HG03432 (cell line): Measurements from ENCODE around the gene TGFBR1.

ENCODE experiments used
- ATAC-seq: cut with Tn5 transposase; IDR thresholded peaks from one replicate; pipeline ENCODE4 v1.9.1; 2021; ENCODE audit warnings: mild to moderate bottlenecking, moderate library complexity; ENCODE audit not compliant: unreplicated experiment

The TGFBR1 gene

DNA sequence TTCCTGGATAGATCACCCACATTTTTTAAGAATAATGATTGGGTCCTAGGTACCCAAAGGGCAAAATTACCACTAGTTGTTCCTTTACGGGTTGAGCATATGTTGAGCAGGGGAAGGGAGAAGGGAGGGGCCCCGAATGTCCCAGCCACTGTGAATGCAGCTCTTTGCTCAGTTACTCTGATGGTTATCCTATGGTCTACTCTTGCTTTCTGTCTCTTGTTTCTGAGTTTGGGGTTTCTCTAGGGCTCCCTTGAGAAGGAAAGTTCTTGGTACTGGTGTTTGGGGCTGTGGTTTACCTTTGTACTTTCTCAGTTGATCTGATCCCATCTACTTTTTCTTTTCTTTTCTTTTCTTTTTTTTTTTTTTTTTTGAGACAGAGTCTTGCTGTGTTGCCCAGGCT lies 61.2 kb downstream of the TGFBR1 start:
- ATAC-seq, result no peak

DNA sequence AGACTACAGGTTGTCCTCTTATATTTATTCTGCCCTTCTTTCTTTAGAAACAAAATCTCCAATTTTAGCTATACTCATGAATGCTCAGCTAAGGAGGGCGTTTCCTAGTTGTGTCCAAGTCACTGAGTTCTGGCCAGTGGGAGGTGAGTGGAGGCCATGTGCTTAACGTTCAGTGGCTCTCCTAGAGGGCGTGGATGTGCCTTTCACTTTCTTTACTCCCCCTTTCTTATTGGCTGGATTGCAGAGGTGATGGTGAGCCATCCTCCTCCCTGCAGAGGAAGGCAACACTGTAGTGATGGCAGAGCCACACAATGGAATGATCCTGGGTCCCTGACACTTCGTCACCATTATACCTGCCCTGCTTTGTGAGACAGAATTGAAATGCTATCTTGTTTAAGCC lies 62.2 kb downstream of the TGFBR1 start:
- ATAC-seq, result no peak

DNA sequence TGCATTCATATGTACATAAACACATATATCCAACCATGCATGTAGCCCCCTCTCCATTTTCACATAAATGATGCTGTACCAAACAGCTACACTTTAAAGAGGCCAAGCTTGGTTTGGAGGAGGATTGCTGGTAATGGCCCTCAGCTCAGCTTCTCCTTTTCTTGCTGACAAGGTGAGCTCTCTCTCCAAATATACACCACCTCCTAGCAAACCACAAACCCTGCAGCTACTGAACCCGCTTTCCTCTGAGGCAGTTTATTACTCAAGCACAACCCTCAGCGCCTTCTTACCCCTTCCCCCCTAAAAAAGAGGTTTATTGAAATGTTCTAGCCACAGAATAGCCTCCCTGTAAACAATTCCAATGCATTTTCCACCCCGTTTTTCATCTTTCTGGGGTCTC lies 62.8 kb downstream of the TGFBR1 start:
- ATAC-seq, result peak; percentile 33

- ATAC-seq, result no peak
These were observed 64.2 kb downstream of the TGFBR1 start for GRCh38 chr9:99169086-99169485.

GRCh38 chr9:99169982-99170761 lies 65.3 kb downstream of the TGFBR1 start:
- no peak for ATAC-seq

DNA sequence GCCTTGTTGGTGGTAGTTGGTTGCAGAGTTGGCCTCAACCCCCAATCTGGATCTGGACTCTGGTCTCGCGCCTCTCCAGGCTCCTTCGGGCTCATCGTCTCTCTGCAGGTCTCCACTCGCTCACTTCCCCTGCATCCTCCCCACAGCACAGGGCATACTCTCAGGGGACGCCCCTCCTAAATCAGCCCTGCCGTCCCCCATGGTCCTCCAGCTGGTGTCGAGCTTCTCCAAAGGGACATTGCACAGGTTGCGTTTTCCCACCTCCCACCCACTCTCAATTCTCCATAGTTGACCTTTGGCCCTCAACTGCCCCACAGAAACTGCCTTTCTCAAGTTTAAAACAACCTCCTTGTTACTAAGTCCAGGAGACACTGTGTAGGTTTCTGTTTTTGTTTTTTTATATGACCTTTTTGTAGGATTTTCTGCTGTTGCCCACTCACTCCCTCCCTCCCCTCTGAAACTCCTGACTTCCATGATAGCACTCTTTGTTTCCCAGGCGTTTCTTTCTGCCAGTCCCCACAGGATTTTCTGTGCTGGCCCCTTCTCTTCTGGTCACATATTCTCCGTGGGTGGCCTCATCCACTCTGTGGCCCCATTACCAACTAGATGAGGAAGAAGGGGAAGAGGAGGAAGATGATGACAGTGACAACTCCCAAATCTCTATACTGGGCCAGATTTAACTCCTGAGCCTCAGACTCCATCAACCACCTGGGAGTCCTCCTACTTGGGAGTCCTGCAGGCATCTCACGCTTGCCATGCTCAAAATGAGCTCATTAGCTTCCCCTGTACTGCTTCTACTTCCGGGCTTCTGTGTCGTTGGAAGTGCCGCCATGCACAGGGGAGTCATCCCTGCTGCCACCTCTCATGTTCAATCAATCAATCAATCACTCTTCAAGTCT lies 66.6 kb downstream of the TGFBR1 start:
- ATAC-seq, result no peak

DNA sequence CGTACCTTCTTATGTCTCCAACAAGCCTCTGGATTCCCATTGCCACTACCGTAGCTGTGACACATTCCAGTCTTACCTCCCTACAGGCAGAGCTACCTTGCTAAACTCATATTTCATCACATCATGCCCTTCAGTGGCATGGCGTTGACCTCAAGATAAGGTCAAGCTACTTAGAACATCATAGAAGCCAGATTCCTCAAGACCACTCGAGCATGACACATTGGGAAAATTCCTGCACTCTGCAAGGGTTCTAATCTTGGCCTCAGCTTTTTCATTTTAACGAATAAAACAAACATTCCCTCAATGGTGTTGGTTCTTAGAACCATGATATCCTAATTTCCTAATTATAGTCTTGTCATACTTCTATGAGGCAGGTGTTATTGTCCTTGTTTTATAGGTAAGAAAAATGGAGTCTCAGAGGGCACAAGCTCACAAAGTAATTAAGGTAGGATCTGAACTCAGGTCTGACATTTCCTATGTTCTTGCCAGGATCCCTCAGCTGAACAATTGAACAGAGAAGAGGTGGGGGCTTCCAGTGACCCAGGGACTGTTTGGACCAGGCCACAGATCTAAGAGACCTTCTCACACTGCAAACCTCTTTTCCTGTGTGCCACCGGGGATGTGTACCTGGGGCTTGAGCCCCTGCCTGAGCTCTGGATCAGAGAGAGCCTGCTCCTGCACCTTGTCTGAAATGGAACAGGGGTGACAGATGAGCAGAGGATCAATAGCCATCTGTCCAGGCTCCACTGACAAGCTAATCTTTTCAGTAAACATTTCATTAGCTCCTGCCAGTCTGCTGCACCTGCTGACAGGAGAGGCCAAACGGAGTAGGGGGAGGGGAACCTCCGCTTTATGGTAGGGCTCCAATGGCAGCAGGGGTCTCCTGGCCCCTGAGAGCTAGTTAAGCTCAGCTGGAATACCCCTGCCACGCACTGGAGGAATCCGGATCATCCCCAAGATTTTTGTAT lies 67.5 kb downstream of the TGFBR1 start:
- no peak for ATAC-seq

- ATAC-seq, result peak; percentile 80
These were observed 68.9 kb downstream of the TGFBR1 start for GRCh38 chr9:99173570-99174504.

GRCh38 chr9:99176527-99177013 lies 71.7 kb downstream of the TGFBR1 start:
- ATAC-seq, result no peak

DNA sequence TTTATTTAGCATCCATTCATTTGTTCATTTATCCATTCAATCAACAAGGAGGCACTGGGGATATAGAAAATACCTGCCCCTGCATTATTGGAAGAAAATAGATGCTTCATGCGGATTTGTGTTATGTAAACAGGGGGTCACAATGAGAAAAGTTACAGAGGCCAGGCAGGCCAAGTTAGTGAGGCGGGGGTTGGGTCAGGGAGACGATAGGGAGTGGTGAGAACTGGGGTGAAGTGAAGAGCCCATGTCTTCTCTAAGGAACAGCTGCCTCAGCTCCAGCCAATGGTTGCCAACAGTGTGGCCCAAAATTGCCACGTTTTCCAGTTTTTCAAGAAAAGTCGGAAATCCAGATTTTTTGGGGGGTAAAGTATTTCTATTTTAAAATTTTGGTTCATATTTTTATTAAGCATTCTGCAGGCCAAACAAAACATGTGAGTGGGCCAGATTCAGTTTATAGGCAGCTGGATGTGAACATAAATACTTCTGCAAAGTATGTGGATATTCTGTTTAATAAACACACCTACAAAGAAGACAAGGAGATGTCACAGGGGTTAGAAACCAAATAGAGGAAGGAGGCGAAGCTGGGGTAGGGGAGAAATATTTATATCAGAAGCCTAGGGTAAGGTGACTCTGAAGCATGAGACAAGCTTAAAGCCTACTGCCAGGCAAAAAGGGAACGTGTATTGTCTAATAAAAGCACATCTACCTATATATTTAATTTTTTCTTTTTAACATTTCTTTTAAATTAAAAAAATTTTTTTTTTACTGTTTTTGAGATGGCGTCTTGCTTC lies 72.9 kb downstream of the TGFBR1 start:
- no peak for ATAC-seq

DNA sequence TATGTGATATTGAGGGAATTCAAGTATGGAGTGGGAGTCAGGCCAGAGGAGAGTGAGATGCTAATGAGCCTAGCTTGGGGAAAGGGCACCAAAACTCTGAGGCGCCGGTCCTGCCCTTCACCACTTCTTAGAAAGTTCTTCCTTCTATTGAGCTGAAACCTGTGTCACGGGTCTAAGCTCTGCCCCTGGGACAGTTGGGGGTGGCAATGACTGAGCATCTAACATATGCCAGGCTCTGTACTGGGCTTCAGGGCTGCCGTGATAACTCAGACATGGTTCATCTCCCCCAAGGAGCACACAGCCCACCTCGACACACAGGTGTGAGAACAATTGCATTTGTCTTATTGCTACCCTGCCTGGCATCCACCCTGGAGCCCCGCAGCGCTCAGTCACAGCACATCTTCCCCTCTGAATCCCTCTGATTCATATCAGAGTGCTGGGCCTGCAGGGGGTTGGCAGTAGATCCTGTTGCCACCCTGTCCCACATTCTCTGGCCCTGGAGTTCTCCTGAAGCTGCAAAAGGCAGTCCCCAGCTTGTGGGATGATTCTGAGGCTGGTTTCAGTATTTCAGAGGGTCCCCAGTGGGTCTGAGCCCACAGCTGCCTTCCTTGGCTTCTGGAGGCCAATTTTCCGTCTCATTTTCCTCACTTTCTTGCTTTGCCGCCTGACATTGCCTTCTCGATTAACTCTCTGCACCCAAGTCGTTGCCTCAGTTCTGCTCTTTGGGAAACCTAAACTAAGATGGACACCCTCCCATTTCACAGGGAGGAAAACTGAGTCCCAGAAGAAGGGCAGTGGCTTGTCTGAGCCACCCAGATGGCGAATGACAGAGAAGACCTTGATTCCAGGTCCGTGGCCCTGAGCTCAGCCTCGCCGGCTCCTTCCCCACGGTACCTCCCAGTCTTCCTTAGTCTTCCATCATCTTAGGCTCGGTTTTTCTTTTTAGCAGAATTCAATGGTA lies 74.3 kb downstream of the TGFBR1 start:
- no peak for ATAC-seq

DNA sequence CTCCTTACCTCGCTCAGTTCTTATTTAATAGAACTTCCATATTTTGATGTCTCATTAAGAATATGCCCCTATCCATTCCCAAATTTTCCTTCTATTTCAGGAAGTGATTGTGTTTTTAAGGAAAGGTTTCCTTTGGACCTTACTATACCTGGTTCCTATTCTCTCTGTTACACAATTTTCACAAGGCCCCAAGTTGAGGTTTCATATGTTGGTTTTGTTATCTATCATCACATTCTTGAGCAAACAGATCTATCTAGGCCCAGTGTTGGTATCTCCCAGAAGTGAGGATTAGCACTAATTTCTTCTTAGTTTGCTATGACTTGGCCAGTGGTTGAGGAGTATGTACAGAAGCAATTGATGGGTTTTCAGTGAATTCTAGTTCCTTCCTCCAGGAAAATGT lies 75.3 kb downstream of the TGFBR1 start:
- peak; percentile 43 for ATAC-seq

- no peak for ATAC-seq
These were observed 75.7 kb downstream of the TGFBR1 start for GRCh38 chr9:99180662-99181061.

DNA sequence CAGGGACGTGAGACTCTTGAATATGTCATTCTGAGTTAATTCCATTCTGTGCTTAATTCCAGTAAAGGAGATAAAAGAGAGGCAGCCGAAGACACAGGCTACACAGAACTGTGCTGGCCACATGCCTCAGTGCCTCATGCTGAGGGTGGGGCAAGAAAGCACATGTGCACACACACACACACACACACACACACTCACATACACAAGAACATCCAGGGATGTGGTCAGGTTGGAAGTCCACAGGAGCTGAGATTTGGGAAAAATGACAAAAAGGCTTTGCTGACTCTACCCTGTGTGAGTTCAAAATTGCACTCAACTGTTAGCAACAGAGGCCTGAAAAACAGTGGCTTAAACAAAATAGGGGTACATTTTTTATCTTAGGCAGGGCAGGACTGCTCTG lies 76.3 kb downstream of the TGFBR1 start:
- no peak for ATAC-seq

DNA sequence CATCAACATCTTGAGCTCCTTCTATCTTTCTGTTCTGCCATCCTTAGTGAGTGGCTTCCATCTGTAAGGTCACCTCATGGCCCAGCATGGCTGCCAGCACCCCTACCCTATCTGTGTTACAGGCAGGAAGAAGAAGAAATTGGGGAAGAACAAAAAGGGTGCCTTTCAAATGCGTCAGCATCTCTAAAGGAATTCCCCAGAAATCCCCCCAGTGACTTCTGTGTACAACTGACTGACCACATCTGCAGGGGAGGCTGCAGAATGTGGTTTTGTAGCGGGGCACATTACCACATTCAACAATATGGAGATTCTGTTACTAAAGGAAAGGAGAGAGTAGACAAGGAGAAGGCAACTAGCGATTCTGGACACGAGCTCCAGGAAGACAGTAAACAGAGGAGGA lies 76.7 kb downstream of the TGFBR1 start:
- ATAC-seq, result peak; percentile 57

DNA sequence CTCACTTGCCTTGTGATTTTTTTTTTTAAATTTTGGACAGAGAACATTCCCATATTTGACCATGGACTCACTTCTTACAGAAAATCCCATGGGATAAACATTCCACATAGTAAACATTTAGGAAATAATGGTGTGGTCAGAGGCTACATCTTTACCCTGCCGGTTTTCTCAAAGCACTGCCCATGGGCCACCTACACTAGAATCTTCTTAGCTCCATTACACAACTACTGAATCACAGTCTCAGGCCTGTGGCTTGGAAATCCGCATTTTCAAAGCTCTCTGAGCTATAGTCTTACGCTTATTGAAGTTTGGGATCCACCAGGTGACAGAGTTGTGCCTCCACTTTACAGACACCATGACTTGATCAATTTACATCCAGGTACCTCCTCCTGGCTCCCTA lies 77.4 kb downstream of the TGFBR1 start:
- ATAC-seq, result no peak

GRCh38 chr9:99183616-99184015 lies 78.7 kb downstream of the TGFBR1 start:
- no peak for ATAC-seq

GRCh38 chr9:99184110-99184474 lies 79.2 kb downstream of the TGFBR1 start:
- peak; percentile 2 for ATAC-seq
